GM21619 (cell line): ENCODE results near the gene RBM42.

ENCODE experiments used
- ATAC-seq: cut with Tn5 transposase; IDR thresholded peaks from one replicate; pipeline ENCODE4 v1.9.1; 2021; ENCODE audit not compliant: unreplicated experiment

RBM42 gene

GRCh38 chr19:35620001-35620400 lies 8.8 kb upstream of the RBM42 start:
- no peak for ATAC-seq

GRCh38 chr19:35621708-35622107 lies 7.1 kb upstream of the RBM42 start:
- ATAC-seq: no peak

- ATAC-seq: no peak
Observed at GRCh38 chr19:35622750-35623149, 6.1 kb upstream of the RBM42 start.

- ATAC-seq: no peak
Observed at GRCh38 chr19:35623327-35624010, 5.4 kb upstream of the RBM42 start.

- no peak for ATAC-seq
Observed at GRCh38 chr19:35628264-35628564, 622 bp upstream of the RBM42 start.

GRCh38 chr19:35629332-35629633 lies 447 bp downstream of the RBM42 start:
- ATAC-seq: peak; percentile 11

GRCh38 chr19:35633727-35634440 lies 5.0 kb downstream of the RBM42 start:
- ATAC-seq: no peak

GRCh38 chr19:35636651-35637050 lies 7.8 kb downstream of the RBM42 start:
- ATAC-seq: no peak

- no peak for ATAC-seq
Observed at GRCh38 chr19:35637165-35637564, 8.3 kb downstream of the RBM42 start.

- no peak for ATAC-seq
Observed at GRCh38 chr19:35639321-35639639, 10.4 kb downstream of the RBM42 start.

- ATAC-seq: no peak
Observed at GRCh38 chr19:35639863-35640262, 11.0 kb downstream of the RBM42 start.

- no peak for ATAC-seq
Observed at GRCh38 chr19:35641515-35642151, 12.8 kb downstream of the RBM42 start, which contains the start of gene ETV2. TSS of gene ETV2 (plus strand) at chr19:35641745. CDS start at chr19:35642461, 716 bp downstream.

- no peak for ATAC-seq
Observed at GRCh38 chr19:35642312-35642711, 13.5 kb downstream of the RBM42 start.

GRCh38 chr19:35642798-35643254 lies 14.0 kb downstream of the RBM42 start:
- peak; percentile 1 for ATAC-seq

GRCh38 chr19:35643255-35644205 lies 14.7 kb downstream of the RBM42 start:
- ATAC-seq: peak; percentile 27

GRCh38 chr19:35644206-35644986 lies 15.6 kb downstream of the RBM42 start:
- peak; percentile 72 for ATAC-seq

- ATAC-seq: no peak
Observed at GRCh38 chr19:35644987-35645679, 16.3 kb downstream of the RBM42 start.

GRCh38 chr19:35645680-35646511 lies 17.1 kb downstream of the RBM42 start:
- no peak for ATAC-seq
